Stimulated activated CD8-positive, alpha-beta memory T cell treated with anti-CD3 and anti-CD28 coated beads, Interleukin-12 subunit alpha, Interleukin-12 subunit beta, amount 100 ng/mL, for 1 hour (primary cell): Measurements from ENCODE around the gene DDX23.

Source experiments
- DNase-seq: peaks from one replicate; pipeline ENCODE4 v3.0.0-alpha.2; 2020; ENCODE audit warnings: low read depth

DDX23 gene

DNA sequence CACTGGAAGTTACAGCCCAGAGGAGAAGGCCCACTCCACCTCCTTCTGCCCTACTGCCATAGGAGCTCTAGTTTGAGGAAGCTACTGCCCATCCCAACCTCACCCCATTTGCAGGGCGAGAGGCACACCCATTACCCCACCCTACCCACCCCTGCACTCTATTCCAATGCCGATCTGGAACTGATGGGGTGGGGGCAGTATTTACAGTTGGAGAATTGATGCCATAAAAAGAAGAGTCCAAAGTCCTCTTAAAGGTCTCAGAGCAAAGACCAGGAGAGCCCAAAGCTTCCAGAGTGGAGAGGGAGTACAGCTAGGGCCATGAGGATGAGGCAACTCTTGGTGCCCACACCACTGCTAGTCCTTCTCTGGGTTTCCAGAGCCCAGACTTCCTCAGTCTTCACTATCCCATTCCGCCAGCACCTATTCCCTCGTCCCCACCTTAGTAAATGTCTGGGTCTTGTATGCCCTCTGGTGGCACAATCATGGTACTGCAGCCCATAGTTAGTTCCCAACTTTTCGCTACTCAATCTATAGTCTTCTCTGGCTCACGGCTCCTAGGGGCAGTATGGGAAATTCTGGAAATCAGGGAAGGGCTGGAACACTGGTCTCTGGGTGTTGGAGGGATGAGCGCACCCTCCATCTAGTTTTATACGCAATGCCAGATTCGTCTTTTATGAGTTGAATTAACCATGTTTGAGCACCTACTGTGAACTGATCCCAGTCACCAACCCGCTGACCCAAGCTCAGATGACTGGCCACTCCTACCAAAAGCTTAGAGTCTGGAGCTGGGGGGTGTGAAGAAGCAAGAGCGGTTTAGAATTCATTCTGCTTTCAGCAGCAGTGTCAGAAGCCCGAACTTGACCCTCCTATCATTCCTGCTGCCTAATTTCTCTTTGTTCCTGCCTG lies 56.2 kb downstream of the DDX23 start:
- DNase-seq = peak; percentile 32

DNA sequence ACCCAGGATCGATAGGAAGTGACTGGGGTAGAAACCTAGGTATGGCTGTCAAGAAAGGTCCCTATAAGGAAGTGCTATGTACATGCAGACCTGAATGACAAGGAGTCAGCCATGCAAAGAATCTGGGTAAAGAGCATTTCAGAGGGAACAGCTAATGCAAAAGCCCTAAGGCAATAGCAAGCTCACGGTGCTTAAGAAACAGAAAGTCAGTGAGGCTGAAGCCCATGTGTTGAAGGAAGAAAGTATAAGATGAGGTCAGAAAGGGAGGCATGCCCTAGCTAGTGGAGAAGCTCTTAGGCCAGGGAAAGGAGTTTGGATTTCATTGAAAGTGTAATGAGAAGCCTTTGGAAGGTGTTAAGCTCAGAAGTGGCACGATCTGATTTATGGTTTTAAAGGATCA lies 57.1 kb downstream of the DDX23 start:
- no peak for DNase-seq

DNA sequence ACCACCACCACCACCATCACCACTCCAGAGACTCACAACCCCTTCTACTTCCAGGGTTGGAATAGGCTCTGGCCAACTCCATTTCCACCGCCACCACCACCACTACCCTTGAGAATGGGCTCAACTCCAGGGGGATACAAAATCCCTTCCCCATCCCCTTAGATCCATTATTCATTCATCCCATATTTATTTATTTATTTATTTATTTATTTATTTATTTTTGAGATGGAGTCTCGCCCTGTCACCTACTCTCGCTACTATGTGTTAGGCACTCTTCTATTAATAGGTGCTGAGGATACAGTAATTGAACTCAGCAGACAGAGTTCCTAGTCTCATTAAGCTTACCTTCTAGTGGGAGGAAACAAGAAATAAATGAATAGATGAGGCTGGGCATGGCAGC lies 58.3 kb downstream of the DDX23 start:
- DNase-seq = no peak

DNA sequence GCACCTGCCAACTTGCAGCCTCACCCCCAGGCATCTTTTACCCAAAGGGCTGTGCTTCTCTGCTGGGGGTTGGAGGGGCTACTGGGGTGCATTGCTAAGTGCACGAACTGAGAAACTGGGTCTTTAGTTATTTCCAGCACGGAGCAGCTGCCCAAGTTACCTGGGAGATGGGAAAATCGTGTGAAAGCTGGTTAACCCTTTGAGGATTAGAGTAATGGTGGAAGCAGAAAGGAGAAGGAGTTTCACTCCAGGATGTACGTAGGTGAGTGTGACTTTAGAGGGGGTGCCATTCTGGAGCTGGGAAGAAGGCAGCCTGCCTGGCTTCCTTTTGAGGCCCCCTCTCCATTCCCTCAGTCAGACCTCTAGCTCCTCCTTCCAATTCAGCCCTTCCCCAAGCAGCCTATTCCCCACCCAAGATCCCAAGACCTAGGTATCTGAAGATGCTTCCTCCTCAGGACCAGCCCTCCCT lies 62.1 kb downstream of the DDX23 start:
- no peak for DNase-seq

DNA sequence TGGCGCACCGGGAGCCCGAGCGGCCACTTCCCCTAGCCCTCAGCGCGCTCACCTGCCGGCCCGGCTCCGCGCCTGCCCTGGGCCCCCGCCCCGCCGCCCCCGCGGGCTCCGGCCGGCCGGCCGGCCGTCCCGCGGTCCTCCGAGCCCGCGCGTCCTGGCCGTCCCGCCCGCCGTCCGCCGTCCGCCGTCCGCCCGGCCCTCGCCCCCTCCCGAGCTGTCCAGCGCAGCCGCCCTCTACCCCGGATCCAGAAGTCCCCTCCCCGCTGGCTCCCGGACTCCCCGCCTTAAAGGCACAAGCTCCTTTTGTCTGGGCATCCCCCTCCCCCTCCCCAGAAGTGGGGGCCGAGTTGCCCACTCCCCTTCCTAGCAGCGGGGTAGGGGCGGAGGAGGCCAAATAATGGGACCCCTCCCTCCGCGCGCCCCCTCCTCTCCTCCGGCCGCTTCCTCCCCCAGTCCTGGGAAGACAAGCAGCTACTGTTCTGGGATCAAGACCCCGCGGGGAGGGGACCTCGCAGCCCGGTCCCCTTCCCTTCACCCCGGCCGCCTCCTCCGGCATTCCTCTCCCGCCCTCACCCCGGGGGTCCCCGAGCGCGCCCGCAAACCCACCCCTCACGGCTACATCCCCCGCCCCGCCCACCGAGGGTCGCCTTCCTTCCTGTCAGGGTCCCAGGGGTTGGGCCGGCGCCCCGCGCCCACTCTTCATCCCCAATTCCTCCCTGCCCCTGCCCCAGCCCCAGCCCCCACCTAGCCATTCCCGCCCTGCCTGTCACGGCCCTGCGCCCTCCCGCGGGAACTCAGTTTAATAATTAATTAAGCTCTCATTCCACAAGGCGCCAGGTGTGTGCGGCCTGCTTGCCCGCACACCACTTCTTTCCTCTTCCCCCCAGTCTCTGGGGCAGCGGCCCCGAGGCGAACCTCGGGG lies 62.8 kb downstream of the DDX23 start, which contains the start of gene ADCY6:
Gene ADCY6, minus strand, starts transcription at position 236 of the 922 bp plus-strand sequence. CDS start 5,655 bp downstream, outside the sequence.
- no peak for DNase-seq

DNA sequence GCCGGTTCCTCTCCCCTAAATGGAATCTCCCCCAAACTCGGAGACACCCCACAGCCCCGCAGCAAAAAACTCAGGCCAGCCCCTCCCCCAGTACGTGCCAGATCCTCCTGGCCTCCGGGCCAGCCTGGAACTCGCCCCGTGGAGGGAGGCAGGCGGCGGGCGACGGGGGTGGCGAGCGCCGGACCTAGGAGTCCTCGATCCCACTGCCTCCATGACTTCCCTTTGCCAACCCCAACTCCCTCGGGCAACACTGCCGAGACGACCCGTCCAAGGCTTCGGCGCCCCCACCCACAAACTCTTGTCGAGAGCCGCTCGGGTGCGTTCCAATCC lies 63.5 kb downstream of the DDX23 start:
- DNase-seq = no peak

DNA sequence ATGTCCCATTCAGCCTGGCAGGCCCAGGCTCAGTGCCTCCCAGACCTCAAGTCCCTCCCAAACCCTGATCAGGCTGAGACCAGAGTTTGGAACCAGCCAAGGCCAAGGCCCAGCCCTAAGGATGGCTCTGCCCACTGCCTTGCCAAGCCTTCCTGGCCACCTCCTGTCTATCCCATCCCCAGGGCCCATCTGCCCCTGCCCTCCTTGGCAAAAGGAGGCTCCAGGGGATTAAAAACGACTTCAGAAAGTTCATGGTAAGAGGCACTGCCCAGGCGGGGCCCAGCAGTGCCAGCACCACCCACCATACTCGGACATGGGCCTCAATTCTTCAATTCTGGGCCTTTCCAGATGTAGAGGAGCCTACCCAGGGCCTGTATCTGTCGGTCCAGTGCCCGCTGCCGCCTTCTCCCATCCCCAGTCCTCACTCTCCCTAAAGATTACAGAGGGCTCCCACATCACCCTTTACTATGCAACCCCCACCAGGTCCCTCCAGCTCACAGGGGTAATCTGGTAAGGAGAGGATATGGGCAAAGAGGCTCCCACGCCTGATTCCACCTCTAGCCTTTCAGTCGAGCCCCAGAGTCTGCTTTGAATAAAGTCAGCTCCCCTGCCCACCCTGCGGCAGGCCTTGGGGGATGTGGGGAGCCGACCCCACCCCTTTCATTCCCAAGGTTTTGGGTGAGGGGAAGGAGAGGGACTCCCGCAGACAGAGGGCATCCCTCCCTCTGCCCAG lies 64.0 kb downstream of the DDX23 start:
- no peak for DNase-seq

DNA sequence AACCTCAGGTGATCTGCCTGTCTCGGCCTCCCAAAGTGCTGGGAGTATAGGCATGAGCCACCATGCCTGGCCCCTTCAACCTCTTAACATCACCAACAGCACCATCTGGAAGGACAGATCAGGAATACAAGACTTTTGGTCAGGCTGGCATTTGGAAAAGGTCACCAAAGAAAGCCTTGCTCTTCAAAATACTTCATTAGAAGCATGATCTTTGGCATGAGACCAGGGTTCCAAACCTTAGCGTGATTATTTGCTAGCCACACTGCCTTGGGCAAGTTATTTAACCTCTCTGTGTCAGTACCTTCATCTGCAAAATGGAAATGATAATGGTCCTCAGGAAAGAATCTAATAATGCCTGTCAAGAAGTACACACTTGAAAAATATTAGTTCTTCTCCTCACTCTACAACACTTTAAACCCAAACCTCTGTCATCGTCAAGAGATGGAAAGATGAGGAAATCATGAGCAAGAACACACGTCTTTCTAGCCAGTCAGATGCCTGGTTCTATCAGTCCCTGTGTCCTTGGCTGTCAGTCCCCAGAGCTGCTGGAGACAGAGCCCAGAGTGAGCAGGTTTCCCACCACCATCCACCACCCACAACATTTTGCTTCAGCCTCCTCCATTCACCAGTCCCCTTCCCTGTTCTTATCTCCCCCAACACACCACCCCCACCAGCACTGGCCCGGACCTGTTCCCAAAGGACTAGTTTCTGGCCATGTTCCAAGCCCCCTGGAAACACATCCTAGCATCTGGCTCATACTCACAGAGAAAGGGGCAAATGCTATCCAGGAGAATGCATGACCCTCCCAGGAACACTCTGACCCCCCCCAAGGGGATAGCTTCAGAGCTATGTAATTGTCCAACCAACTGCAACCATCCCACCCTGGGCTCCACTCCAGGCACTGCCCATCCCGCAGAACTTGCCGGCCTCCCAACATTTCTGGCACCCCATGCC lies 65.1 kb downstream of the DDX23 start:
- no peak for DNase-seq

DNA sequence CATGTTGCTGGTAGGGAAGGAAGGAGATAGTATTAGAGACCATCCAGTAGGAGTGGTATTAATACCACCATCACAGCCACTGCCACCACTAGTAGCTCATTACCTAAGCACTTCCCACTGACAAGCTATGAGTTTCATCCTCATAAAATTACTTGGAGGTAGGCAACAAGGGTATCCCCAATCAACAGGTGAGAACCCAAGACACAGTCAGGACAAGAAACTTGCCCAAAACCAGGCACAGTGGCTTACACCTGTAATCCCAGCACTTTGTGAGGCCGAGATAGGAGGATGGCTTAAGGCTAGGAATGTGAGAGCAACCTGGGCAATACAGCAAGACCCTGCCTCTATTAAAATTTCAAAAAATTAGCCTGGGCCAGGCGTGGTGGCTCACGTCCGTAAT lies 68.5 kb downstream of the DDX23 start:
- DNase-seq = no peak

DNA sequence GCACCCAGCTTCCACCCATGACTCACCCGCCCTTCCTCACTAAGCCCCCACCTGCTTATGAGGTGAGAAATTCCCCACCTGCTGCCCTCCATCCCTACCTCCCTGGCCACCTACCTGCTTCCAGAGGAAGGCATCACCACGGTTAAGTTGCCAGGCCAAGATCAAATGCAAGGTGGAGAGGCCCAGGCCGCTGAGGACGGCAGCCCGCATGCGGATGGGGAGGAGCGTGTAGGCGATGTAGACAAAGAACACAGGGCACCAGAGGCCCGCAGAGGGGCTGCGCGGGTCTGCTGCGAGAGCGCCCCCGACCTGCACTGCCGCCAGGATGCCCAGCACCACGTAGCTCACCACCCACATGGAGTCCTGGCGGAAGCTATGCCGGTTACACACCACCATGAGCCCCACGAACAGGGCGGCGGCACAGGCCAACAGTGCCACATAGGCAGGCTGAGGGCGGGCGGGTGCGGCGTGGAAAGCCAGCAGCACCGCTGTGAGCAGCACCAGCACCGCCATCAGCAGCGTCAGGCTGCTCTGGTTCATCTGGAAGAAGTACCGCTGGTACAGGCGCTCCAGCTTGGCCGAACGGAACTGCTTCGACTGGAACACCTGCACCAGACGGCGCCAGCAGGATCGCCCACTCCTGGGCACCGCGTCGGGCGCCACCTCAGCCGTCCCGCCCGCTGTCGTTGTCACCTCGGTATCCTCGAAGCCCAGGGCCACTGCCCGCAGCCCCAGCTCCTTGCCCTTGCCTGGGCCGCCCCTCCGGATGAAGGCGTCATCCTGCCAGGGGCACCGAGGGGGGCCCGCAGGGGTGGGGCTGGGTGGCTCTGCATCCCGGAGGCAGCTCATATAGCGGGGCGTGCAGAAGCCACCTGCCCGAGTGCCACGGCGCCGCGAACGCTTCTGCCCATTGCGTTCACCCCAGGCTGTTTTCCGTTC lies 69.2 kb downstream of the DDX23 start:
- no peak for DNase-seq

DNA sequence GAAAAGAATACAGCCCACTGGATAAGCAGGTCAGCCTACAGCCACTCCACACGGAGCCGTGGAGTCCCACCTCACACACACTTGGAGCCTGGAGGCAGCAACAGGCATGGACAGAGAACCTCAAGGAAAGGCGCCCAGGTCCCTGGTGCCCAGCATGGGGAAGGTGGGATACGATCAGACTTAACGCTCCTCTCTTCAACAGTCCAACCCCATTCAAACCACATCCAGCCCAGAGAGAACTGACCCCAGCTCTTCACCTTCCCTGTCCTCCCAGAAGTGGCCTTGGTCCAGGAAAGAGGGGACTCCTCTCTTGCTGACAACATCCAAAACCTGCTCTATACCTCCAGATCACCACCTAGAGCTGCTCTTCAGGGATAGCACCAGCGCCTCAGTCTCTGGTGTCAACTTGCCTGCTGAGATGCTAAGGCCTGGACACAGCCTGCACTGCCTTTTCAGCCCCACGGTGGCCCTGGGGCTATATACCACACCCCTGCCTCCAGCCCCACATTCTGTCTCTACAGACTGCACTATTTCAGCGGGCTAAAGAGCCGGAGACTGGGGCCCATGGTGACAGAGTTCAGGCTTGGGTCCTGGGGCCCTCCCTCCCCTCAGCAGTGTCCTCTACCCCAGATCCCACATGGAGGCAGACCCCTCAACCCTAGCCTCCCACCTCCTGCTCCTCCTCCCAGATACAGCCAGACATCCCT lies 70.1 kb downstream of the DDX23 start:
- DNase-seq = no peak

DNA sequence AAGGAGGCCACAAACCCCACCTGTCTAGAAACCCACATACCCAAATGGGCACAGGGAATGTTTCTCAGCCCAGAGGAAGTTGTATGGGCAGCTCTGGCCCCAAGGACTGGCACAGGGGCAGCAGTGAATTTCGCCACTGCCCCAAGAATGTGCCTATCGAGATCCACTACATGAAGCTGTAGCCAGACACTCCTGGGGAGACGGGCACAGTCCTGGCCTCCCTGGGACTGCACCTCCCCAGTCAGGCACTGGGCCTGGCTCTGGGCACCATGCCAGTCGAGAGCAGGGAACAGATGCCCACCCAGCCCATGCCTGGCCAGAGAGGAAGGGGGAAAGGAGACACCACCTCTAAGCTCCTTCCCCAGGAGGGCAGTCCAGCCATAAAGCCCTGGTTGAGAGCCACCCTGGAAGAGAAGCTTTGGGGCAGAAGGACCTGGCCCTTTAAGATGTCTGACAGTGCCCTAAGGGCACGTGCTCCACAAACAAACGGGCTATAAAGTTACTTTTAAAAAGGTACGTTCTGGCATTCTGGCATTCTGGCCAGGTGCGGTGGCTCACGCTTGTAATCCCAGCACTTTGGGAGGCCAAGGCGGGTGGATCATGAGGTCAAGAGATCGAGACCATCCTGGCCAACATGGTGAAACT lies 71.5 kb downstream of the DDX23 start:
- DNase-seq = no peak

DNA sequence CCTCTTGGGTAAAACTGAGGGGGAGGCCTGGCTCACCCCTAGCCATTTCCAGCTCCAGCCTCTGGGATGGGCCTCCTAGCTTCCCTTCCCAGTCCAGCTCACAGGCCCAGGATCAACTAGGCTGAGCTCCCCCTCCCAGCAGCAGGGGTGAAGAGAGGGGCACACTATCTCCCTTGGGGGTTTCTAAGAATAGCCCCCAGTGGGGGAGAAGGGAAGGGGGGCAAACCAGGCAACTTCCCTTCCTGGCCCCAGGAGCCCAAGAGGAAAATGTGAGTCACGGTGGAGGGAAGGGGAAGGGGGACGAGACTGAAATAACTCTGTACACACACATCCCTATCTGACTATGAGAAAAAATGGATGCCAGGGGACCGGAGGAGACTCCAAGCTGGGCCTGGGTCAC lies 72.1 kb downstream of the DDX23 start:
- no peak for DNase-seq
